IMR-90 (cell line): Measurements from ENCODE around the gene CKB. TPM values are rescaled to one million over a fixed set of nuclear protein-coding genes. Genes with fewer than 3 reads are reported as not detected.

Experiments used
- ATAC-seq: fragments of 200-7000 bp; cut with Tn5 transposase; 2 replicates; pipeline ENCODE4 v1.9.1; 2020; ENCODE audit warnings: low read depth, mild to moderate bottlenecking, moderate library complexity
- BruUV-seq: library from RNA; stranded (reverse); fragments of 400-500 nt; replicated peaks from 2 replicates; lab custom pipeline; 2021; lab: Mats Ljungman, UMichigan
- CTCF ChIA-PET: fragments of 300-600 bp; formaldehyde crosslinking; extraction: SDS; loops from one replicate; lab custom pipeline; 2021; ENCODE audit warnings: antibody characterized with exemption; lab: Yijun Ruan, JAX
- POLR2A ChIA-PET: fragments of 300-600 bp; sonication (Branson Sonifier 250); formaldehyde crosslinking; loops from one replicate; lab custom pipeline; 2022; ENCODE audit warnings: antibody characterized with exemption; ENCODE audit not compliant: unreplicated experiment; lab: Charles Lee
- DNase-seq: peaks from one replicate; pipeline ENCODE4 v3.0.0; 2013
- H2AFZ ChIP-seq: replicated peaks from 2 replicates; pipeline ENCODE3; 2013; ENCODE audit warnings: low read length, mild to moderate bottlenecking; ENCODE audit not compliant: poor library complexity
- H2AK5ac ChIP-seq: 2 replicates; pipeline ENCODE4 v1.6.1; 2013; ENCODE audit warnings: low read depth, low read length, inconsistent platforms
- H2AK9ac ChIP-seq: replicated peaks from 2 replicates; pipeline ENCODE3; 2013; ENCODE audit warnings: mild to moderate bottlenecking, low read depth, low read length, moderate library complexity; ENCODE audit not compliant: poor library complexity
- H2BK120ac ChIP-seq: 2 replicates; pipeline ENCODE4 v1.6.1; 2013; ENCODE audit warnings: low read depth, low read length, inconsistent platforms
- H2BK15ac ChIP-seq: 3 replicates; pipeline ENCODE4 v1.6.1; 2013; ENCODE audit warnings: low read depth, low read length, inconsistent platforms
- H2BK20ac ChIP-seq: 2 replicates; pipeline ENCODE4 v1.6.1; 2013; ENCODE audit warnings: low read depth, mild to moderate bottlenecking, inconsistent platforms, low read length, moderate library complexity
- H2BK5ac ChIP-seq: 2 replicates; pipeline ENCODE4 v1.6.1; 2013; ENCODE audit warnings: mild to moderate bottlenecking, low read depth, low read length, inconsistent platforms; ENCODE audit not compliant: poor library complexity, severe bottlenecking
- H3K14ac ChIP-seq: replicated peaks from 2 replicates; pipeline ENCODE4 v1.6.1; 2013; ENCODE audit warnings: low read depth, low read length, inconsistent platforms
- H3K18ac ChIP-seq: 2 replicates; pipeline ENCODE4 v1.6.1; 2013; ENCODE audit warnings: low read depth, low read length, control low read depth
- H3K23ac ChIP-seq: 2 replicates; pipeline ENCODE4 v1.6.1; 2013; ENCODE audit warnings: low read depth, low read length, inconsistent platforms
- H3K27ac ChIP-seq: 2 replicates; pipeline ENCODE4 v1.5.1; 2013; ENCODE audit warnings: mild to moderate bottlenecking, control low read depth, low read length; ENCODE audit not compliant: insufficient read depth
- H3K27me3 ChIP-seq: 2 replicates; pipeline ENCODE4 v1.6.1; 2013; ENCODE audit warnings: low read length; ENCODE audit not compliant: control insufficient read depth, insufficient read depth
- H3K36me3 ChIP-seq: 2 replicates; pipeline ENCODE4 v1.6.1; 2013; ENCODE audit warnings: low read length, mixed read lengths; ENCODE audit not compliant: control insufficient read depth, insufficient read depth
- H3K4ac ChIP-seq: 2 replicates; pipeline ENCODE4 v1.6.1; 2013; ENCODE audit warnings: low read depth, low read length, inconsistent platforms
- H3K4me1 ChIP-seq: 2 replicates; pipeline ENCODE4 v1.6.1; 2013; ENCODE audit warnings: low read length, mixed read lengths; ENCODE audit not compliant: control insufficient read depth, insufficient read depth
- H3K4me2 ChIP-seq: 2 replicates; pipeline ENCODE4 v1.6.1; 2013; ENCODE audit warnings: low read depth, mild to moderate bottlenecking, control low read depth, low read length, moderate library complexity
- H3K4me3 ChIP-seq: 2 replicates; pipeline ENCODE4 v1.5.1; 2013; ENCODE audit warnings: low read depth, mild to moderate bottlenecking, control low read depth, low read length, moderate library complexity; ENCODE audit not compliant: insufficient read depth
- H3K56ac ChIP-seq: 2 replicates; pipeline ENCODE4 v1.6.1; 2013; ENCODE audit warnings: low read length, inconsistent platforms; ENCODE audit not compliant: insufficient read depth; ENCODE audit errors: extremely low read depth
- H3K79me1 ChIP-seq, 2 experiments: 2 replicates each; pipeline ENCODE4 v1.6.1; 2013; ENCODE audit warnings: low read length in 2 of 2, inconsistent platforms in 1 of 2, low read depth in 1 of 2
- H3K9ac ChIP-seq: 2 replicates; pipeline ENCODE4 v1.6.1; 2013; ENCODE audit warnings: low read depth, low read length, control low read depth
- H3K9me1 ChIP-seq: 2 replicates; pipeline ENCODE4 v1.6.1; 2013; ENCODE audit warnings: low read length, inconsistent platforms; ENCODE audit not compliant: insufficient read depth
- H3K9me3 ChIP-seq: 2 replicates; pipeline ENCODE4 v1.6.1; 2013; ENCODE audit warnings: low read length; ENCODE audit not compliant: control insufficient read depth, insufficient read depth
- H4K20me1 ChIP-seq: 2 replicates; pipeline ENCODE4 v1.6.1; 2013; ENCODE audit warnings: low read length, inconsistent platforms; ENCODE audit not compliant: insufficient read depth
- H4K5ac ChIP-seq: 2 replicates; pipeline ENCODE4 v1.6.1; 2013; ENCODE audit warnings: mild to moderate bottlenecking, low read depth, low read length, control low read depth
- H4K8ac ChIP-seq, 2 experiments: 2 replicates each; pipeline ENCODE4 v1.6.1; 2013; ENCODE audit warnings: low read depth in 2 of 2, low read length in 2 of 2, control low read depth in 1 of 2, inconsistent platforms in 1 of 2
- H4K91ac ChIP-seq: 2 replicates; pipeline ENCODE4 v1.6.1; 2013; ENCODE audit warnings: low read depth, low read length, inconsistent platforms; ENCODE audit not compliant: insufficient read depth
- MAFK ChIP-seq: IDR thresholded peaks from 2 replicates; pipeline ENCODE4 v1.6.1; 2012; ENCODE audit warnings: low read depth, low read length, improper control_type of control experiment
- RFX5 ChIP-seq: IDR thresholded peaks from 2 replicates; pipeline ENCODE4 v1.8.0; 2012; ENCODE audit warnings: low read depth, mild to moderate bottlenecking, low read length, moderate library complexity
- USF2 ChIP-seq: fragments of 150-350 bp; IDR thresholded peaks from 2 replicates; pipeline ENCODE4 v1.6.1; 2017; ENCODE audit warnings: mild to moderate bottlenecking, antibody characterized with exemption, low read length, low read depth
- WGBS, 2 experiments: methylation state at CpG; one replicate each; pipeline versions ENCODE4 v1.1.5 to v1.1.7; 2013; ENCODE audit warnings: missing lambda C conversion rate in 2 of 2; ENCODE audit not compliant: insufficient read length in 1 of 2; ENCODE audit errors: extremely low coverage in 2 of 2; 5-methylcytosine and 5-hydroxymethylcytosine counted together
- dilution Hi-C: fragments of 300-500 bp; cut with HindIII; formaldehyde crosslinking; loops from one replicate; pipeline ENCODE4 v1.14.3; 2018; ENCODE audit warnings: low sequenced_read_pairs; ENCODE audit not compliant: unreplicated experiment
- in situ Hi-C: fragments of 300-500 bp; cut with MboI; formaldehyde crosslinking; loops from 3 replicates; pipeline ENCODE4 v1.14.3; 2019; ENCODE audit warnings: low sequenced_read_pairs, inconsistent platforms, mixed read lengths
- intact Hi-C: fragments of 100-400 bp; cut with micrococcal nuclease; formaldehyde crosslinking; loops from 2 replicates; pipeline ENCODE4 v1.10.0; 2022
- polyA plus RNA-seq, 3 experiments: library from polyadenylated mRNA; depleted of rRNA; stranded (reverse); fragments of >200 nt; gene quantifications; 2 replicates each; pipeline ENCODE4 v1.2.3, GENCODE V29; 2012; ENCODE audit warnings: low replicate concordance in 1 of 3
- total RNA-seq: library from RNA; depleted of rRNA; stranded (reverse); fragments of >200 nt; gene quantifications from 2 replicates; pipeline ENCODE4 v1.2.3, GENCODE V29; 2012

The CKB gene
- total and polyA plus RNA-seq, 2 of the 4 experiments (the other 2 are of a cell fraction), result 17.7 to 82.6 TPM

DNA sequence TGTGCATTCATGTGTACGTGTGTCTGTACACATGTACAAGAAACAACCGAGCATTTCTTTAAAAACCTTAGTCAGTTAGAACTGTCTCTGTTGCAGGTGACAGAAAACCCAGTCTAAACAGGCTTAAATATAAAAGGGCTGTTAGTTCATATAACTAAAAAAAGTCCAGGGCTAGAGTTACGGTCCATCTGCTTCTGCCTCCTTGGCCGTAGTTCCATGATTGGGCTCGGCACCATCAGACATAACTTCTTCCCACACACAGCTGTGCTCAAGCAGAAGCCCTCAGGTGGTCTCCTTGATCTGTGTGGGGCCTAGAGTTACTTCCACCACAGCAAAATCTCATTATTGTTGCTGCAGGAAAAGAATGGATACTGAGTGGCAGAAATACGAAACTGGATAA lies 34.6 kb downstream of the CKB start:
- intact Hi-C loops (no loop called here), in situ Hi-C loops (no loop called here), dilution Hi-C loops (no loop called here)
- Histone ChIP-seq H2BK5ac (peak overlapping the region; percentile 41), H3K14ac (no peak overlapping the region), H4K20me1 (peaks cover 22% of the 10 kb centered on the region; the same call in 1 of the 2 replicates), H3K9me1 (peaks cover 11% of the 10 kb centered on the region), H3K4me3 (no peak overlapping the region), H3K23ac (no peak overlapping the region), H3K56ac (no peak overlapping the region; the same call in 1 of the 2 replicates), H4K5ac (no peak overlapping the region; the same call in 1 of the 2 replicates), H3K9ac (no peak overlapping the region; the same call in 1 of the 2 replicates), H3K79me1 (peaks cover 22 to 72% of the 10 kb centered on the region in 2 experiments), H2BK20ac (no peak overlapping the region), H3K4me1 (peaks cover 13% of the 10 kb centered on the region), H3K4me2 (no peak overlapping the region), H2AFZ (no peak overlapping the region), H3K18ac (no peak overlapping the region), H2BK15ac (no peak overlapping the region), H3K27ac (peak overlapping the region; percentile 56; the same call in 1 of the 2 replicates), H4K8ac (no peak overlapping the region), H3K4ac (no peak overlapping the region), H3K9me3 (no peaks in the 10 kb centered on the region), H2AK5ac (no peak overlapping the region), H2BK120ac (no peak overlapping the region), H3K36me3 (peaks cover 31% of the 10 kb centered on the region), H3K27me3 (no peaks in the 10 kb centered on the region), H4K91ac (no peak overlapping the region), H2AK9ac (no peak overlapping the region)
- ATAC-seq, result no peak
- DNase-seq, result no peak
- CTCF ChIA-PET, result no interaction called here
- WGBS, 2 experiments, result no CpG with 5 or more reads among the region's 6 CpGs
- BruUV-seq, result no TSS peak
- POLR2A ChIA-PET, result no interaction called here
- TF ChIP-seq USF2, result no peak
- TF ChIP-seq MAFK, result no peak
- no peak for TF ChIP-seq RFX5
